ENCODE measurements around the gene ARNT2. TPM values are rescaled to one million over a fixed set of nuclear protein-coding genes. Genes with fewer than 3 reads are reported as not detected.

ARNT2 gene
- total RNA-seq, 1 donor from 2014 or later = 72.4 TPM

- Mint-ChIP-seq H3K4me3 (ENCODE audit: unreplicated experiment) (no peak overlapping the region), H3K9me3 (ENCODE audit: unreplicated experiment) (no peaks in the 10 kb centered on the region)
- TF ChIP-seq CTCF (IDR thresholded peaks at IDR 0.05) = no peak
Measured at GRCh38 chr15:80375968-80376891, 28.0 kb upstream of the ARNT2 start.

DNA sequence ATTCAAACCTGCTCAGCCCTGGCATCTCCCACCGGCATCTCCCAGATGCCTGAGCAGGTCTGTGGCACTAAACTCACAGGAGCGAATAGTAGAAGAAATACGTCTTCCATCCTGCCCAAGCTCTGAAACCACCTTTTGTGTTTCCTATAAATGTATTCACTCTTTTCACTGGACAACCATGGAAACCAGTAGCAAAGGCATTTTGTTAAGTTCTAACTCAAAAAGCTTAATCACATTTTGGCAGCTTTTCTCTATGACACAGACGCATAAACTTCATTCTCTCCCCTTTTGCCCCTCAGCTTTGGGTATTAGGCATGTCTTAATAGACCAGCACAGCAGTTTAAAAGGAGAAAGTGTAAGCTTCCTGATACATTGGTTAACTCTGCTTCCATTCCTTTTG, 24.5 kb upstream of the ARNT2 start:
- H3K4me1 Mint-ChIP-seq (ENCODE audit: unreplicated experiment) = no peaks in the 10 kb centered on the region
- H3K9me3 Mint-ChIP-seq (ENCODE audit: unreplicated experiment) = no peaks in the 10 kb centered on the region
- no peak overlapping the region for H3K4me3 Mint-ChIP-seq (ENCODE audit: unreplicated experiment)
- peaks cover 20% of the 10 kb centered on the region for H3K27me3 Mint-ChIP-seq (ENCODE audit: unreplicated experiment)
- no peaks in the 10 kb centered on the region for H3K36me3 Mint-ChIP-seq (ENCODE audit: unreplicated experiment)
- TF ChIP-seq CTCF (IDR thresholded peaks at IDR 0.05) = no peak
- H3K27ac Mint-ChIP-seq (ENCODE audit: unreplicated experiment) = no peak overlapping the region
- DNase-seq (ENCODE audit: extremely low spot score, unreplicated experiment) = no peak

More at GRCh38 chr15:80375968-80376891, 28.0 kb upstream of the ARNT2 start:
- Mint-ChIP-seq H3K27me3 (ENCODE audit: unreplicated experiment) (peaks cover 28% of the 10 kb centered on the region), H3K4me1 (ENCODE audit: unreplicated experiment) (no peaks in the 10 kb centered on the region), H3K36me3 (ENCODE audit: unreplicated experiment) (no peaks in the 10 kb centered on the region), H3K27ac (ENCODE audit: unreplicated experiment) (no peak overlapping the region)
- DNase-seq (ENCODE audit: extremely low spot score, unreplicated experiment) = no peak

DNA sequence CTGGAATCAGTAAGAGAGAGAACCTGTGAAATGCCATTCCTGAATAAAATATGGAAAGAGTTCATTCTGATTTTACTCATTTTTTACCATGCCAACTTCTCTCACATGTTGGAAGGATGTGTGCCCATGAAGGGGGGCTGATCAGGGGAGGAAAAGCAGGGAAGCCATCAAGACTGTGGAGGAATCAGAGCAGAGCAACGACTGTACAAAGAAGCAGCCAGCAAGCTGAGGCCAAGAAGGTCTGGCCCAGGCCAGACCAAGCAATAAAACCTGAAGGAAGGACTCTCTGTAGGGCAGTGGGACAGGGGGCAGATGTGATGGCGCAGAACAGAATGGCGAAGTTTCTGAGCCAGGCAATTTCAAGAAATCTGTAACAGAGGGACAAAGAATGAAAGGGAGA, 24.0 kb upstream of the ARNT2 start:
- H3K27me3 Mint-ChIP-seq (ENCODE audit: unreplicated experiment) = peaks cover 20% of the 10 kb centered on the region
- no peak overlapping the region for H3K4me3 Mint-ChIP-seq (ENCODE audit: unreplicated experiment)
- H3K4me1 Mint-ChIP-seq (ENCODE audit: unreplicated experiment) = no peaks in the 10 kb centered on the region
- H3K27ac Mint-ChIP-seq (ENCODE audit: unreplicated experiment) = no peak overlapping the region
- H3K9me3 Mint-ChIP-seq (ENCODE audit: unreplicated experiment) = no peaks in the 10 kb centered on the region
- TF ChIP-seq CTCF (IDR thresholded peaks at IDR 0.05) = no peak
- peak; percentile 11 for DNase-seq (ENCODE audit: extremely low spot score, unreplicated experiment)
- H3K36me3 Mint-ChIP-seq (ENCODE audit: unreplicated experiment) = no peaks in the 10 kb centered on the region

DNA sequence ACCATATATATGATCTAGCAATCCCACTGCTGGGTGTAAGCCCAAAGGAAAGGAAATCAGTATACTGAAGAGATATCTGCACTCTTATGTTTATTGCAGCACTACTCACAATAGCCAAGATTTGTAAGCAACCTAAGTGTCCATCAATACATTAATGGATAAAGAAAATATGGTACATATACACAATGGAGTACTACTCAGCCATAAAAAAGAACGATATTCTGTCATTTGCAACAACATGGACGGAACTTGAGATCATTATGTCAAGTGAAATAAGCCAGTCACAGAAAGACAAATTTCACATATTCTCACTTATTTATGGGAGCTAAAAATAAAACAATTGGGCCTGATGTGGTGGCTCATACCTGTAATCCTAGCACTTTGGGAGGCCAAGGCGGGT, 21.9 kb upstream of the ARNT2 start:
- H3K4me3 Mint-ChIP-seq (ENCODE audit: unreplicated experiment) = no peak overlapping the region
- TF ChIP-seq CTCF (IDR thresholded peaks at IDR 0.05) = no peak
- H3K36me3 Mint-ChIP-seq (ENCODE audit: unreplicated experiment) = no peaks in the 10 kb centered on the region
- H3K27ac Mint-ChIP-seq (ENCODE audit: unreplicated experiment) = no peak overlapping the region
- no peaks in the 10 kb centered on the region for H3K9me3 Mint-ChIP-seq (ENCODE audit: unreplicated experiment)
- H3K27me3 Mint-ChIP-seq (ENCODE audit: unreplicated experiment) = peaks cover 20% of the 10 kb centered on the region
- H3K4me1 Mint-ChIP-seq (ENCODE audit: unreplicated experiment) = no peaks in the 10 kb centered on the region
- no peak for DNase-seq (ENCODE audit: extremely low spot score, unreplicated experiment)

DNA sequence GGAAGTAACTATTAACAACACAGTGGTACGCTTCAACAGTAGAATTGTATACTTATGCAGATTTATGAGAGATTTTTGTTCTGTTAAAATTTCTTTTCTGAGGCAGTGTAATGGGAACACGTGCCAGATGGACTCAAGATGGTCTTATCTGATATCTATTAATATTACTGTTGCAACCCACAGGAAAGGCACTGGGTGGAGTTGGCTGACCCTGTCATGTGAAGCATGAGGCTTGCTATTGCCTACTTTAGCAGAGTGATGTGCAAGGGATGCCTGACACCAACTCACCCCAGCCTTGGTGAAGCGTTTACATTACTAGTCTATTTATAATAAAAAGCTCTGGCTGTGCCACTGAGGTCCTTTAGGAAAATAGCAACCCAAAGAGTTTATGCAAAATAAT, 19.8 kb upstream of the ARNT2 start:
- peaks cover 24% of the 10 kb centered on the region for H3K27me3 Mint-ChIP-seq (ENCODE audit: unreplicated experiment)
- no peaks in the 10 kb centered on the region for H3K9me3 Mint-ChIP-seq (ENCODE audit: unreplicated experiment)
- DNase-seq (ENCODE audit: extremely low spot score, unreplicated experiment) = peak; percentile 30
- no peaks in the 10 kb centered on the region for H3K36me3 Mint-ChIP-seq (ENCODE audit: unreplicated experiment)
- no peak for TF ChIP-seq CTCF (IDR thresholded peaks at IDR 0.05)
- no peak overlapping the region for H3K4me3 Mint-ChIP-seq (ENCODE audit: unreplicated experiment)
- H3K4me1 Mint-ChIP-seq (ENCODE audit: unreplicated experiment) = no peaks in the 10 kb centered on the region
- H3K27ac Mint-ChIP-seq (ENCODE audit: unreplicated experiment) = no peak overlapping the region
